Fibroblast of skin of left biceps (primary cell): ENCODE results near the gene HTRA3.
A peak's percentile ranks its signal among the peaks of the same experiment; 100 is the strongest.

Experiments
- DNase-seq, 2 experiments: peaks; one replicate each; pipeline ENCODE4 v3.0.0-alpha.2; 2013; ENCODE audit warnings: low read depth in 2 of 2

HTRA3 gene

GRCh38 chr4:8247047-8247930 is 22.3 kb upstream of the HTRA3 start:
- DNase-seq = no peak

- no peak for DNase-seq
Measured at GRCh38 chr4:8248091-8248490, 21.5 kb upstream of the HTRA3 start.

GRCh38 chr4:8250227-8250626 is 19.3 kb upstream of the HTRA3 start:
- DNase-seq = no peak

GRCh38 chr4:8250637-8251036 is 18.9 kb upstream of the HTRA3 start:
- no peak for DNase-seq

- DNase-seq = no peak
Measured at GRCh38 chr4:8251110-8251883, 18.3 kb upstream of the HTRA3 start.

- DNase-seq = no peak
Measured at GRCh38 chr4:8252301-8253173, 17.0 kb upstream of the HTRA3 start.

- no peak for DNase-seq
Measured at GRCh38 chr4:8254076-8254475, 15.5 kb upstream of the HTRA3 start.

GRCh38 chr4:8255698-8256441 is 13.7 kb upstream of the HTRA3 start:
- no peak for DNase-seq

GRCh38 chr4:8257854-8258253 is 11.7 kb upstream of the HTRA3 start:
- no peak for DNase-seq

GRCh38 chr4:8258552-8259212 is 10.9 kb upstream of the HTRA3 start:
- no peak for DNase-seq

- DNase-seq = no peak
Measured at GRCh38 chr4:8259743-8260430, 9.7 kb upstream of the HTRA3 start.

GRCh38 chr4:8260656-8261111 is 8.9 kb upstream of the HTRA3 start:
- peak; percentile 52 to 54 for DNase-seq

- DNase-seq = no peak
Measured at GRCh38 chr4:8261851-8262535, 7.6 kb upstream of the HTRA3 start.

- no peak for DNase-seq
Measured at GRCh38 chr4:8262637-8263322, 6.8 kb upstream of the HTRA3 start.

- no peak for DNase-seq
Measured at GRCh38 chr4:8263397-8263796, 6.2 kb upstream of the HTRA3 start.

GRCh38 chr4:8264106-8264505 is 5.4 kb upstream of the HTRA3 start:
- DNase-seq = no peak

GRCh38 chr4:8265171-8265929 is 4.2 kb upstream of the HTRA3 start:
- DNase-seq = no peak

GRCh38 chr4:8266088-8266487 is 3.5 kb upstream of the HTRA3 start:
- DNase-seq = no peak
